Testis (tissue), 2 donors: Measurements from ENCODE around the gene EPS15.

ENCODE experiments used
- CTCF ChIP-seq, 3 experiments: fragments of 450-650 bp in 2 of 3; fragments of 200-600 bp in 1 of 3; sonication (generic) in 1 of 3; IDR thresholded peaks; one replicate each; pipeline ENCODE4 v1.5.1; 2016 to 2019; ENCODE audit warnings: antibody characterized with exemption in 3 of 3, mild to moderate bottlenecking in 2 of 3, moderate library complexity in 1 of 3
- POLR2A ChIP-seq: fragments of 450-650 bp; IDR thresholded peaks from one replicate; pipeline ENCODE4 v1.6.1; 2017; ENCODE audit warnings: antibody characterized with exemption, mild to moderate bottlenecking, moderate library complexity

- no peak for TF ChIP-seq CTCF (IDR thresholded peaks at IDR 0.05)
- TF ChIP-seq POLR2A, result no peak
Measured at GRCh38 chr1:51372561-51372960, 146.5 kb downstream of the EPS15 start.
